OCI-LY3 (cell line): ENCODE data around the gene CRB1.

Experiments used
- H2AFZ ChIP-seq: fragments of 200-600, 300-600 bp; shearing (Covaris generic); 2 replicates; pipeline ENCODE4 v1.6.0; 2014; ENCODE audit warnings: antibody characterized with exemption, low read depth, low read length
- H3K27ac ChIP-seq: fragments of 200-600, 300-600 bp; sonication (generic); 2 replicates; pipeline ENCODE4 v1.5.1; 2014; ENCODE audit warnings: mild to moderate bottlenecking, low read length, moderate library complexity, mixed read lengths
- H3K27me3 ChIP-seq: fragments of 200-600, 300-600 bp; sonication (generic); 2 replicates; pipeline ENCODE4 v1.6.1; 2014; ENCODE audit warnings: low read depth, low read length, mixed read lengths
- H3K36me3 ChIP-seq: fragments of 200-600, 300-600 bp; sonication (generic); replicated peaks from 2 replicates; pipeline ENCODE3; 2014; ENCODE audit warnings: low read depth, low read length, mixed read lengths
- H3K4me1 ChIP-seq: fragments of 300-600, 200-600 bp; sonication (generic); 2 replicates; pipeline ENCODE4 v1.6.1; 2014; ENCODE audit warnings: low read length, mixed read lengths
- H3K4me2 ChIP-seq: fragments of 200-600, 300-600 bp; sonication (generic); 2 replicates; pipeline ENCODE4 v1.6.1; 2014; ENCODE audit warnings: low read length, mixed read lengths
- H3K4me3 ChIP-seq: fragments of 300-600, 200-600 bp; sonication (generic); 2 replicates; pipeline ENCODE4 v1.5.1; 2014; ENCODE audit warnings: antibody characterized with exemption, mild to moderate bottlenecking, low read length, moderate library complexity
- H3K79me2 ChIP-seq: fragments of 300-600, 200-600 bp; shearing (Covaris generic); 2 replicates; pipeline ENCODE4 v1.6.1; 2014; ENCODE audit warnings: mild to moderate bottlenecking, low read length, mixed read lengths
- H3K9ac ChIP-seq: fragments of 300-600, 200-600 bp; shearing (Covaris generic); 2 replicates; pipeline ENCODE4 v1.6.0; 2014; ENCODE audit warnings: mild to moderate bottlenecking, low read length, moderate library complexity
- H3K9me3 ChIP-seq: fragments of 200-600, 300-600 bp; shearing (Covaris generic); 2 replicates; pipeline ENCODE4 v1.6.1; 2014; ENCODE audit warnings: low read length, mixed read lengths; ENCODE audit not compliant: insufficient read depth
- H4K20me1 ChIP-seq: fragments of 200-600, 300-600 bp; sonication (generic); 2 replicates; pipeline ENCODE4 v1.6.1; 2016; ENCODE audit warnings: low read length, mixed read lengths; ENCODE audit not compliant: insufficient read depth
- CTCF ChIP-seq: fragments of 200-600, 300-600 bp; sonication (generic); IDR thresholded peaks from 2 replicates; pipeline ENCODE4 v1.5.1; 2014; ENCODE audit warnings: antibody characterized with exemption, low read length, low read depth
- EZH2phosphoT487 ChIP-seq: fragments of 200-600 bp; shearing (Covaris generic); IDR thresholded peaks from 2 replicates; pipeline ENCODE4 v1.6.1; 2018; ENCODE audit warnings: antibody characterized with exemption, mixed run types, low read depth

The CRB1 gene

DNA sequence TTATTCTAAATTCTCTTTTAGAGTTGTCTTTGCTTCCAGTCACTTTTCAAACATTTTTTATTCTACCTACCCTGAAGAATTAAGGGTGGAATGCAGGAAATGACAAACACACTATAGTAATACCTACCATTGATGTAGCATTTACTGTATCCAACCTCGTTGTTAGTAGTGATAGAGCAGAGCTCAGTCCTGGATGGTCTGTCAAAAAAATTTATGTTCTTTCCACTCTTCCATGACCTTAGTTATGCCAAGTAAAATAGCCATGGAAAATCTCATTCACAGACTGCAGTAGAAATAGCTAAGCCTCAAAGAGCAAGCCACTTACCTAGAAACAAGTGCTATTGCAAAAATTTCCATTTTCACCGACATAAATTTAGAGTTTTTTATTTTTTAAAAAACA is 74.6 kb downstream of the CRB1 start:
- no peak overlapping the region for H2AFZ ChIP-seq
- no peak overlapping the region for H3K4me2 ChIP-seq
- H3K79me2 ChIP-seq: no peaks in the 10 kb centered on the region
- H3K4me3 ChIP-seq: no peak overlapping the region
- H4K20me1 ChIP-seq: no peaks in the 10 kb centered on the region
- H3K9ac ChIP-seq: no peak overlapping the region
- no peaks in the 10 kb centered on the region for H3K4me1 ChIP-seq
- H3K36me3 ChIP-seq: no peaks in the 10 kb centered on the region
- no peak overlapping the region for H3K27ac ChIP-seq
- H3K27me3 ChIP-seq: 0 out of 2 replicates have a peak, but pooled peaks cover 18% of the 10 kb centered on the region
- H3K9me3 ChIP-seq: no peaks in the 10 kb centered on the region
- TF ChIP-seq CTCF (no peak), EZH2phosphoT487 (no peak)

DNA sequence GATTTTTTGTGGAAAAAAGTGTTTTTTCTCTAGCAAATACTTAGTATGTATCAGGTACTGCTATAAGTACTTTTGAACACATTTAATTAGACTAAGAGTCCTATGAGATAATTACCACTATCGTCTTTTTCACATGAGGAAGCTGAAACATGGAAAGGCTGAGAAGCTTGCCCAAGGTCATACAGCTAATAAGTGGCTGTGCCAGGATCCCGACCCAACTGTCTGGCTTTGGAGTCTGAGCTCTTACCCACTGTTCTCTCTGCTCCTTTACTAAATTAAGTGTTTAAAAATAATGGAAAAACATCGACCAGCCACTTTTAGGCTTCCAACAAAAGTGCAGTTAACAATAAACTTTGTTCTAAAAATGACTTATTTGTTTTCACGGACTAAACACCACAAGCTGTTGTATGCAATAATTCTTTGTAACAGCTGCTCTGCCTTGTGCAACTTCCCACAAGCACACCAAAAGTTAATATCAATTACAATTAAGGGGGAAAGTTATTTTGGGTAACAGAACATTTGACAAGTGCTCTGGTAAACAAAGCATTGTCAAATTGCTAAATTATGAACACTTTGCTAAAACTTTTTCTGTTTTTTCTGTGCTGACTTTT is 75.7 kb downstream of the CRB1 start:
- Histone ChIP-seq H3K9me3 (no peaks in the 10 kb centered on the region), H3K4me3 (no peak overlapping the region), H2AFZ (no peak overlapping the region), H3K79me2 (no peaks in the 10 kb centered on the region), H3K27ac (no peak overlapping the region), H3K27me3 (0 out of 2 replicates have a peak, but pooled peaks cover 18% of the 10 kb centered on the region), H3K36me3 (no peaks in the 10 kb centered on the region), H3K4me2 (no peak overlapping the region), H4K20me1 (no peaks in the 10 kb centered on the region), H3K4me1 (no peaks in the 10 kb centered on the region), H3K9ac (no peak overlapping the region)
- TF ChIP-seq EZH2phosphoT487 (no peak), CTCF (no peak)

DNA sequence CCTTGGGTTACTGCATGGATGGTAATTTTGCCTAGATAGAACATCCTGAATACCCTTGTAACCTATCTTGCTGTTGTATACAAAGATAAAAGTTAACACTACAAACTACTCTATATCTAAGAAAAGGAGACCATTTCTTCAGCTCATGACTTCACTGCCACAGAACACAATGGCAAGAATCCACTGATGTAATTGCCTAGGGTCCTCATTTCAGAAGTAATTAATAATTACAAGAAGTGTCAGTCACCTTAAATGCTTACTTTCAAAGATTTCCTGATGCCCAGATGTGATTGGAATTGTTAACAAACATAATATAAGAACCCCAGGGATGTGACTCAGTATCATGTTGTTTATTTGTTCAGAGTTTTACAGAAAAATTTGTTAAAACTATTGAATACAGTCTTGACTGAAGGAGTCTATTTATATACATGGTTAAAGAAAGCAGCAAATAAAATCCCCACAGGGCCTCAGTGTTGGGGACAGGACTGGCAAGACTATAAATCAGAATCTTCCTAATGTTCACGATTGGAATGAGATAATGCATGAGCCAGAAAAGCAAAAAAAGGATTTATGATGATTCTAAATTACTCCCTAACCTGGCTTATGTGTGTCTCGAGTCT is 83.9 kb downstream of the CRB1 start:
- Histone ChIP-seq H2AFZ (no peak overlapping the region), H3K4me1 (no peaks in the 10 kb centered on the region), H3K4me3 (no peak overlapping the region), H3K4me2 (no peak overlapping the region), H3K9me3 (no peaks in the 10 kb centered on the region), H4K20me1 (no peaks in the 10 kb centered on the region), H3K36me3 (no peaks in the 10 kb centered on the region), H3K9ac (no peak overlapping the region), H3K79me2 (no peaks in the 10 kb centered on the region), H3K27ac (no peak overlapping the region), H3K27me3 (no peaks in the 10 kb centered on the region)
- TF ChIP-seq CTCF (no peak), EZH2phosphoT487 (no peak)

DNA sequence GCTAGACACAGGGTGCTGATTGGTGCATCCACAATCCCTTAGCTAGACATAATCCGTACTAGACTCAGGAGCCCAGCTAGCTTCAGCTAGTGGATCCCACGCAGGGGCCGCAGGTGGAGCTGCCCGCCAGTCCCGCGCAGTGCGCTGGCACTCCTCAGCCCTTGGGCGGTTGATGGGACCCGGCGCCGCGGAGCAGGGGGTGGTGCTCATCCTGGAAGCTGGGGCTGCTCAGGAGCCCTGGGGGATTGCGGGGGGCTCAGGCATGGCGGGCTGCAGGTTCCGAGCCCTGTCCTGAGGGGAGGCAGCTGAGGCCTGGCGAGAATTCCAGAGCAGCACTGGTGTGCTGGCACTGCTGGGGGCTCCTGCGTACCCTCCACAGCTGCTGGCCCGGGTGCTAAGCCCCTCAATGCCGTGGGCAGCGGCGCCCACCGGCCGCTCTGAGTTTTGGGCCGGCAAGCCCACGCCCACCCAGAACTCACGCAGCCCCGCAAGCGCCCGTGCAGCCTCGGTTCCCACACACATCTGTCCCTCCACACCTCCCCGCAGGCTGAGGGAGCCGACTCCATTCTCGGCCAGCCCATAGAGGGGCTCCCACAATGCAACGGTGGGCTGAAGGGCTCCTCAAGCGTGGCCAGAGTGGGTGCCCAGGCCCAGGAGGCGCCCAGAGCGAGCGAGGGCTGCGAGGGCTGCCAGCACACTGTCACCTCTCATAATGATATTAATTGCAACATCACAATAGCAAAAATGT is 87.4 kb downstream of the CRB1 start:
- Histone ChIP-seq H3K4me3 (no peak overlapping the region), H4K20me1 (no peaks in the 10 kb centered on the region), H3K27ac (no peak overlapping the region), H3K79me2 (no peaks in the 10 kb centered on the region), H3K27me3 (peaks cover 18% of the 10 kb centered on the region), H3K9ac (no peak overlapping the region), H3K4me1 (peaks cover 3% of the 10 kb centered on the region; the same call in 1 of the 2 replicates), H3K36me3 (no peaks in the 10 kb centered on the region), H3K4me2 (no peak overlapping the region), H2AFZ (no peak overlapping the region), H3K9me3 (no peaks in the 10 kb centered on the region)
- no peak for TF ChIP-seq CTCF
